GM10248 (cell line): ENCODE measurements around the gene MSS51.

Experiments
- CTCF ChIA-PET: fragments of 300-600 bp; sonication (Branson Sonifier 250); formaldehyde crosslinking; extraction: SDS; loops from one replicate; lab custom pipeline; 2021; ENCODE audit warnings: antibody characterized with exemption; lab: Yijun Ruan, JAX
- POLR2A ChIA-PET: fragments of 350-650 bp; sonication (Branson Sonifier 250); formaldehyde crosslinking; extraction: SDS; loops from one replicate; lab custom pipeline; 2020; ENCODE audit warnings: antibody characterized with exemption; lab: Yijun Ruan, JAX
- DNase-seq: peaks from one replicate; pipeline ENCODE4 v3.0.0; 2012; ENCODE audit errors: extremely low spot score
- CTCF ChIP-seq: IDR thresholded peaks from 2 replicates; pipeline ENCODE4 v1.5.1; 2012; ENCODE audit warnings: mild to moderate bottlenecking, low read depth; ENCODE audit errors: extremely low read depth, missing control alignments, control extremely low read depth

The MSS51 gene

GRCh38 chr10:73379064-73379748, 54.2 kb downstream of the MSS51 start:
- peak; percentile 24 for DNase-seq
- TF ChIP-seq CTCF: no peak
- CTCF ChIA-PET: interaction anchor here (1.2 to 1.6 kb wide), 2 partner anchors 15 to 23 kb away, joined by 3 to 4 read pairs; no protein-coding TSS in a partner anchor
- POLR2A ChIA-PET: interaction anchor here (0.5 kb wide), 1 partner anchor 9 kb away, joined by 5 read pairs; no protein-coding TSS in a partner anchor

- TF ChIP-seq CTCF: no peak
- ChIA-PET POLR2A (no interaction called here), CTCF (interaction anchor here (1.3 kb wide), 1 partner anchor 10 kb away, joined by 4 read pairs; no protein-coding TSS in a partner anchor)
- DNase-seq: no peak
Observed at GRCh38 chr10:73376679-73377078, 56.7 kb downstream of the MSS51 start.
